GM12878 (cell line): ENCODE measurements around the gene DOCK1. TPM values are rescaled to one million over a fixed set of nuclear protein-coding genes. Genes with fewer than 3 reads are reported as not detected.

Source experiments
- ATAC-seq: fragments of 200-7000 bp; cut with Tn5 transposase; 3 replicates; pipeline ENCODE4 v1.9.1; 2020; ENCODE audit warnings: mild to moderate bottlenecking, moderate library complexity
- BruUV-seq: library from RNA; stranded (reverse); fragments of 400-500 nt; replicated peaks from 2 replicates; lab custom pipeline; 2021; lab: Mats Ljungman, UMichigan
- CTCF ChIA-PET: fragments of 300-600 bp; sonication (Branson Sonifier 250); formaldehyde crosslinking; extraction: SDS; loops from one replicate; lab custom pipeline; 2021; ENCODE audit warnings: inconsistent platforms; lab: Yijun Ruan, JAX
- POLR2A ChIA-PET: fragments of 350-600 bp; formaldehyde crosslinking; extraction: SDS; loops from one replicate; lab custom pipeline; 2021; ENCODE audit warnings: inconsistent platforms; lab: Charles Lee
- RAD21 ChIA-PET: fragments of 300-600 bp; sonication (Branson Sonifier 250); formaldehyde crosslinking; loops from one replicate; lab custom pipeline; 2023; ENCODE audit warnings: antibody characterized with exemption; ENCODE audit not compliant: unreplicated experiment; lab: Charles Lee
- SMC1A ChIA-PET: fragments of 300-600 bp; sonication (Branson Sonifier 250); formaldehyde crosslinking; loops from one replicate; lab custom pipeline; 2023; ENCODE audit not compliant: unreplicated experiment, uncharacterized antibody; lab: Charles Lee
- DNase-seq: peaks from one replicate; pipeline ENCODE4 v3.0.0-alpha.2; 2011; ENCODE audit warnings: low read depth, low spot score
- FAIRE-seq: peaks from 3 replicates; lab custom pipeline; 2011; peaks lifted over from hg19 to GRCh38; lab: Jason Lieb, UNC
- H2AFZ ChIP-seq: 2 replicates; pipeline ENCODE4 v1.6.0; 2011; ENCODE audit warnings: low read depth, low read length, control low read depth; ENCODE audit not compliant: control insufficient read depth
- H3K27ac ChIP-seq: 2 replicates; pipeline ENCODE4 v1.5.1; 2011; ENCODE audit warnings: control low read depth; ENCODE audit not compliant: control insufficient read depth, insufficient read depth
- H3K27me3 ChIP-seq, 2 experiments: replicated peaks in 1 of 2; 2 replicates each; pipeline versions ENCODE4 v1.6.0 to v1.6.1; 2011; ENCODE audit warnings: low read length in 1 of 2; ENCODE audit not compliant: control insufficient read depth in 2 of 2, insufficient read depth in 2 of 2
- H3K36me3 ChIP-seq, 2 experiments: 2 replicates each; pipeline ENCODE4 v1.5.1; 2011; ENCODE audit warnings: low read length in 1 of 2; ENCODE audit not compliant: control insufficient read depth in 2 of 2, insufficient read depth in 2 of 2
- H3K4me1 ChIP-seq: 2 replicates; pipeline ENCODE4 v1.6.1; 2011; ENCODE audit warnings: mild to moderate bottlenecking, low read length, moderate library complexity, mixed read lengths; ENCODE audit not compliant: control insufficient read depth, insufficient read depth
- H3K4me2 ChIP-seq: 2 replicates; pipeline ENCODE4 v1.6.0; 2011; ENCODE audit warnings: control low read depth; ENCODE audit not compliant: control insufficient read depth, insufficient read depth
- H3K4me3 ChIP-seq: fragments of 200-600 bp; sonication (generic); 2 replicates; pipeline ENCODE4 v1.5.1; 2016
- H3K79me2 ChIP-seq: 2 replicates; pipeline ENCODE4 v1.6.0; 2011; ENCODE audit warnings: low read length; ENCODE audit not compliant: control insufficient read depth, insufficient read depth
- H3K9ac ChIP-seq: 2 replicates; pipeline ENCODE4 v1.8.0; 2011; ENCODE audit warnings: low read length, control low read depth, mixed read lengths; ENCODE audit not compliant: control insufficient read depth, insufficient read depth
- H3K9me3 ChIP-seq: replicated peaks from 3 replicates; pipeline ENCODE4 v1.5.1; 2011; ENCODE audit warnings: mild to moderate bottlenecking, low read length; ENCODE audit not compliant: control insufficient read depth, insufficient read depth
- H4K20me1 ChIP-seq: 2 replicates; pipeline ENCODE4 v1.6.0; 2011; ENCODE audit not compliant: control insufficient read depth, insufficient read depth
- CTCF ChIP-seq, 3 experiments: IDR thresholded peaks in 2 of 3; conservative IDR thresholded peaks in 1 of 3; 2 replicates each; pipeline ENCODE4 v1.5.1; 2011; ENCODE audit warnings: low read depth in 3 of 3, low read length in 3 of 3, mild to moderate bottlenecking in 3 of 3, control low read depth in 2 of 3, moderate library complexity in 2 of 3, inconsistent platforms in 1 of 3, mixed read lengths in 1 of 3; ENCODE audit not compliant: control insufficient read depth in 2 of 3, insufficient read depth in 1 of 3; ENCODE audit errors: extremely low read depth in 1 of 3
- EP300 ChIP-seq, 2 experiments: fragments of 150-350 bp in 1 of 2; IDR thresholded peaks; 2 replicates each; pipeline ENCODE4 v1.6.1; 2011 to 2012; ENCODE audit warnings: low read depth in 2 of 2, low read length in 2 of 2, borderline replicate concordance in 1 of 2, improper control_type of control experiment in 1 of 2, inconsistent platforms in 1 of 2; ENCODE audit not compliant: control insufficient read depth in 1 of 2
- GATAD2B ChIP-seq: fragments of 450-650 bp; conservative IDR thresholded peaks from 2 replicates; pipeline ENCODE4 v1.6.1; 2017; ENCODE audit warnings: low read depth, mild to moderate bottlenecking, moderate library complexity
- RCOR1 ChIP-seq: conservative IDR thresholded peaks from 2 replicates; pipeline ENCODE4 v1.6.1; 2012; ENCODE audit warnings: low read depth, low read length, improper control_type of control experiment
- SIN3A ChIP-seq: IDR thresholded peaks from 2 replicates; pipeline ENCODE4 v1.6.1; 2012; ENCODE audit warnings: low read depth, low read length, improper control_type of control experiment
- WRNIP1 ChIP-seq: IDR thresholded peaks from 2 replicates; pipeline ENCODE4 v1.6.1; 2011; ENCODE audit warnings: low read depth, low read length, improper control_type of control experiment, borderline replicate concordance
- WGBS: methylation state at CpG from one replicate; pipeline ENCODE4 v1.1.6; 2016; ENCODE audit warnings: low lambda C conversion rate; ENCODE audit not compliant: insufficient replicate concordance, insufficient coverage; ENCODE audit errors: missing lambda C conversion rate; 5-methylcytosine and 5-hydroxymethylcytosine counted together
- in situ Hi-C: fragments of 300-500 bp; cut with MboI; formaldehyde crosslinking; loops from 9 replicates; pipeline ENCODE4 v1.14.3; 2018; ENCODE audit warnings: mixed read lengths
- intact Hi-C: fragments of 100-400 bp; cut with micrococcal nuclease; formaldehyde crosslinking; loops from one replicate; pipeline ENCODE4 v1.14.2; 2022; ENCODE audit not compliant: unreplicated experiment
- polyA plus RNA-seq, 11 experiments: library from polyadenylated mRNA; depleted of rRNA in 4 of 11; unstranded in 6 of 11; stranded (reverse) in 5 of 11; fragments of >200 nt; fragmentation: Nextera tagmentation in 4 of 11; fragmentation: Illumina TruSeq in 1 of 11; extraction: Ambion mirVana in 4 of 11; extraction: Trizol in 1 of 11; gene quantifications; 1 replicate in 1 of 11; 2 replicates in 10 of 11; pipeline versions ENCODE4 v1.2.1 to v1.2.3, GENCODE V29; 2011 to 2016; ENCODE audit warnings: inconsistent platforms in 2 of 11, missing spikeins in 2 of 11, low read depth in 1 of 11
- total RNA-seq, 4 experiments: library from RNA; depleted of rRNA in 3 of 4; stranded (reverse); fragments of >200 nt in 3 of 4; fragmentation: Illumina TruSeq in 1 of 4; extraction: Trizol in 1 of 4; gene quantifications; 2 replicates each; pipeline versions ENCODE4 v1.2.1 to v1.2.3, GENCODE V29; 2013 to 2021

Gene DOCK1
- total and polyA plus RNA-seq, 10 of the 15 experiments (the other 5 are each of a cell fraction or from before 2014, with no cell fraction given): 0.05 to 0.18 TPM; not detected in 8

- intact Hi-C loops: no loop called here
- RAD21 ChIA-PET: no interaction called here
These were observed 761 bp upstream of the DOCK1 start for GRCh38 chr10:126904516-126904817.

More at GRCh38 chr10:126904516-126904817, 761 bp upstream of the DOCK1 start:
- 14% methylated on average over 10 of the region's 10 CpGs for WGBS
- FAIRE-seq (no peak), ATAC-seq (no peak), DNase-seq (no peak)
- Histone ChIP-seq H3K27me3 (no peaks in the 10 kb centered on the region), H3K9ac (no peak overlapping the region), H3K36me3 (no peaks in the 10 kb centered on the region), H3K4me3 (no peak overlapping the region), H3K4me2 (no peak overlapping the region), H3K27ac (no peak overlapping the region), H3K4me1 (no peaks in the 10 kb centered on the region), H4K20me1 (no peaks in the 10 kb centered on the region), H3K79me2 (no peaks in the 10 kb centered on the region), H2AFZ (no peak overlapping the region), H3K9me3 (no peaks in the 10 kb centered on the region; the same call in 2 of the 3 replicates)
- ChIA-PET SMC1A (no interaction called here), POLR2A (no interaction called here), CTCF (no interaction called here)
- TF ChIP-seq EP300 (IDR thresholded peaks at IDR 0.05; ENCODE audit: borderline replicate concordance in 1 of 2, control insufficient read depth in 1 of 2, low read depth in 2 of 2, low read length in 2 of 2): no peak
- no peak for TF ChIP-seq SIN3A
- no peak for TF ChIP-seq CTCF (IDR thresholded peaks at IDR 0.05 in 2 of 3, conservative IDR thresholded peaks at IDR 0.05 in 1 of 3; ENCODE audit: control insufficient read depth in 2 of 3, extremely low read depth in 1 of 3, insufficient read depth in 1 of 3, low read depth in 3 of 3, low read length in 3 of 3)
- no peak for TF ChIP-seq RCOR1
- no peak for TF ChIP-seq WRNIP1
- TF ChIP-seq GATAD2B: no peak
- no TSS peak for BruUV-seq
- in situ Hi-C loops: no loop called here
